Endothelial cell of umbilical vein (primary cell): ENCODE results near the gene ANXA2R. TPM values are rescaled to one million over a fixed set of nuclear protein-coding genes. Genes with fewer than 3 reads are reported as not detected.

Source experiments
- BruUV-seq: library from RNA; stranded (reverse); fragments of 400-500 nt; replicated peaks from 2 replicates; lab custom pipeline; 2021; lab: Mats Ljungman, UMichigan
- CTCF ChIA-PET: fragments of 300-600, 350-600 bp; sonication (Branson Sonifier 250); formaldehyde crosslinking; loops from one replicate; lab custom pipeline; 2021; ENCODE audit warnings: antibody characterized with exemption, inconsistent platforms; lab: Charles Lee
- POLR2A ChIA-PET: fragments of 300-600, 350-600 bp; sonication (Branson Sonifier 250); formaldehyde crosslinking; loops from one replicate; lab custom pipeline; 2021; ENCODE audit warnings: antibody characterized with exemption, inconsistent platforms; lab: Charles Lee
- DNase-seq: peaks from one replicate; pipeline ENCODE4 v3.0.0-alpha.2; 2011; ENCODE audit warnings: low read depth, low spot score
- FAIRE-seq: peaks from 2 replicates; lab custom pipeline; 2011; peaks lifted over from hg19 to GRCh38; lab: Jason Lieb, UNC
- H2AFZ ChIP-seq: 2 replicates; pipeline ENCODE4 v1.6.0; 2012; ENCODE audit warnings: low read depth, low read length, control low read depth, inconsistent platforms
- H3K27ac ChIP-seq: 2 replicates; pipeline ENCODE4 v1.5.1; 2011; ENCODE audit warnings: low read depth, mild to moderate bottlenecking, control low read depth, low read length, moderate library complexity; ENCODE audit not compliant: insufficient read depth
- H3K27me3 ChIP-seq, 2 experiments: 2 replicates each; pipeline versions ENCODE4 v1.6.0 to v1.6.1; 2011; ENCODE audit warnings: low read length in 2 of 2, mixed read lengths in 1 of 2; ENCODE audit not compliant: control insufficient read depth in 2 of 2, insufficient read depth in 2 of 2
- H3K36me3 ChIP-seq, 2 experiments: 2 replicates in 1 of 2; 3 replicates in 1 of 2; pipeline ENCODE4 v1.5.1; 2011; ENCODE audit warnings: low read length in 2 of 2, mild to moderate bottlenecking in 1 of 2, moderate library complexity in 1 of 2; ENCODE audit not compliant: control insufficient read depth in 2 of 2, insufficient read depth in 2 of 2; ENCODE audit errors: extremely low read depth in 1 of 2
- H3K4me1 ChIP-seq: 3 replicates; pipeline ENCODE4 v1.5.1; 2011; ENCODE audit warnings: mild to moderate bottlenecking, low read length; ENCODE audit not compliant: control insufficient read depth, insufficient read depth; ENCODE audit errors: extremely low read depth
- H3K4me2 ChIP-seq: 2 replicates; pipeline ENCODE4 v1.6.1; 2011; ENCODE audit warnings: low read length, control low read depth, mixed read lengths; ENCODE audit not compliant: insufficient read depth
- H3K4me3 ChIP-seq, 3 experiments: fragments of 200-600 bp in 1 of 3; sonication (generic), shearing (Covaris generic) in 1 of 3; replicated peaks in 1 of 3; 2 replicates each; pipeline ENCODE4 v1.5.1; 2011 to 2016; ENCODE audit warnings: control low read depth in 3 of 3, low read length in 3 of 3, mild to moderate bottlenecking in 2 of 3, inconsistent platforms in 1 of 3, low read depth in 1 of 3, moderate library complexity in 1 of 3; ENCODE audit not compliant: insufficient read depth in 1 of 3
- H3K79me2 ChIP-seq: 2 replicates; pipeline ENCODE4 v1.6.0; 2012; ENCODE audit warnings: low read length, inconsistent platforms; ENCODE audit not compliant: control insufficient read depth, insufficient read depth
- H3K9ac ChIP-seq: replicated peaks from 2 replicates; pipeline ENCODE3; 2011; ENCODE audit warnings: low read length, control low read depth; ENCODE audit not compliant: insufficient read depth; ENCODE audit errors: extremely low read depth
- H3K9me1 ChIP-seq: replicated peaks from 3 replicates; pipeline ENCODE4 v1.6.0; 2011; ENCODE audit warnings: mild to moderate bottlenecking, low read length; ENCODE audit not compliant: control insufficient read depth, insufficient read depth; ENCODE audit errors: extremely low read depth
- H3K9me3 ChIP-seq: replicated peaks from 2 replicates; pipeline ENCODE4 v1.5.1; 2012; ENCODE audit warnings: low read length, inconsistent platforms; ENCODE audit not compliant: control insufficient read depth, insufficient read depth
- H4K20me1 ChIP-seq: replicated peaks from 2 replicates; pipeline ENCODE3; 2011; ENCODE audit warnings: mild to moderate bottlenecking, low read length; ENCODE audit not compliant: control insufficient read depth, insufficient read depth; ENCODE audit errors: extremely low read depth
- CTCF ChIP-seq, 2 donors: IDR thresholded peaks; 1 replicate in 1 of 2; 2 replicates in 1 of 2; pipeline ENCODE4 v1.5.1; 2011; ENCODE audit warnings: low read length in 2 of 2, mild to moderate bottlenecking in 2 of 2, moderate library complexity in 2 of 2, control low read depth in 1 of 2, inconsistent platforms in 1 of 2, low read depth in 1 of 2; ENCODE audit not compliant: insufficient read depth in 1 of 2; ENCODE audit errors: extremely low read depth in 1 of 2
- MYC ChIP-seq: IDR thresholded peaks from one replicate; pipeline ENCODE4 v1.6.1; 2011; ENCODE audit warnings: mild to moderate bottlenecking, low read depth, low read length
- POLR2A ChIP-seq: IDR thresholded peaks from 2 replicates; pipeline ENCODE4 v1.6.1; 2012; ENCODE audit warnings: low read depth, mild to moderate bottlenecking, control low read depth, low read length
- POLR2AphosphoS5 ChIP-seq: IDR thresholded peaks from 2 replicates; pipeline ENCODE4 v1.6.1; 2012; ENCODE audit warnings: low read depth, mild to moderate bottlenecking, control low read depth, low read length, moderate library complexity; ENCODE audit not compliant: insufficient read depth
- dilution Hi-C: fragments of 300-500 bp; cut with MboI; formaldehyde crosslinking; loops from one replicate; pipeline ENCODE4 v1.15.0; 2019; ENCODE audit warnings: low sequenced_read_pairs; ENCODE audit not compliant: extremely low pct_ligation_motif_present
- intact Hi-C: fragments of 100-400 bp; cut with micrococcal nuclease; formaldehyde crosslinking; loops from one replicate; pipeline ENCODE4 v1.10.0; 2022
- polyA plus RNA-seq, 4 experiments: library from polyadenylated mRNA; depleted of rRNA in 3 of 4; stranded (reverse) in 3 of 4; unstranded in 1 of 4; fragments of >200 nt; gene quantifications; 2 replicates each; pipeline versions ENCODE4 v1.2.1 to v1.2.3, GENCODE V29; 2011 to 2012; ENCODE audit warnings: missing spikeins in 1 of 4
- total RNA-seq: library from RNA; stranded (reverse); gene quantifications from 2 replicates; pipeline ENCODE4 v1.2.3, GENCODE V29; 2021

The ANXA2R gene
- total and polyA plus RNA-seq, 2 donors (not counting 3 experiments of a cell fraction or from before 2014, with no cell fraction given) = 6.6 to 10.4 TPM

- H3K4me3 ChIP-seq = peak overlapping the region; percentile 45 to 77 (median 75)
- no peaks in the 10 kb centered on the region for H3K79me2 ChIP-seq
- intact Hi-C loops (loop anchor here (1.0 kb wide), 5 partner anchors 9 to 96 kb away; partner anchors contain the start of gene ANXA2R), dilution Hi-C loops (no loop called here)
- H3K27me3 ChIP-seq = no peaks in the 10 kb centered on the region
- H3K9me1 ChIP-seq = no peaks in the 10 kb centered on the region
- TF ChIP-seq CTCF (IDR thresholded peaks at IDR 0.05; ENCODE audit: extremely low read depth in 1 of 2, insufficient read depth in 1 of 2, low read depth in 1 of 2, low read length in 2 of 2) = peak in 1 of 2 donors; percentile 28
- TF ChIP-seq POLR2AphosphoS5 = peak; percentile 56
- TF ChIP-seq MYC = no peak
- TF ChIP-seq POLR2A = peak; percentile 66
- BruUV-seq = no TSS peak
- no peaks in the 10 kb centered on the region for H3K9me3 ChIP-seq
- no peaks in the 10 kb centered on the region for H4K20me1 ChIP-seq
- ChIA-PET POLR2A (interaction anchor here (0.6 to 2.4 kb wide), 4 partner anchors 10 to 25 kb away, joined by 6 to 9 read pairs (median 7); no protein-coding TSS in a partner anchor), CTCF (interaction anchor here (1.6 to 3.4 kb wide), 10 partner anchors 10 to 100 kb away, joined by 6 to 62 read pairs (median 16); no protein-coding TSS in a partner anchor)
- H3K36me3 ChIP-seq = no peaks in the 10 kb centered on the region
- H3K27ac ChIP-seq = peak overlapping the region; percentile 90
- H2AFZ ChIP-seq = peak overlapping the region; percentile 79
- H3K9ac ChIP-seq = peak overlapping the region; percentile 89
- peak; percentile 76 for FAIRE-seq
- H3K4me1 ChIP-seq = peaks cover 26% of the 10 kb centered on the region
- H3K4me2 ChIP-seq = peak overlapping the region; percentile 94
- peak; percentile 96 for DNase-seq
These were observed 31.6 kb downstream of the ANXA2R start for GRCh38 chr5:43008363-43009153.
